CD4-positive, alpha-beta T cell treated with Interleukin-6 for 4 hours (primary cell): ENCODE results near the gene HIP1.
"Not testable (repeated sequence)": the region's sequence is repeated elsewhere in the genome, so short reads cannot be mapped to it uniquely, and the experiment has no call there.

Experiments used
- DNase-seq: peaks from one replicate; pipeline ENCODE4 v3.0.0-alpha.2; 2020; ENCODE audit warnings: mixed read lengths

Gene HIP1

GRCh38 chr7:75712517-75713361 lies 26.0 kb downstream of the HIP1 start:
- DNase-seq, result no peak

- DNase-seq, result no peak
These were observed 26.9 kb downstream of the HIP1 start for GRCh38 chr7:75711656-75712514.

GRCh38 chr7:75711076-75711475 lies 27.7 kb downstream of the HIP1 start:
- no peak for DNase-seq

GRCh38 chr7:75704928-75705327 lies 33.8 kb downstream of the HIP1 start:
- DNase-seq, result no peak

GRCh38 chr7:75702515-75702914 lies 36.2 kb downstream of the HIP1 start:
- no peak for DNase-seq

GRCh38 chr7:75699993-75700392 lies 38.7 kb downstream of the HIP1 start:
- DNase-seq, result no peak

- DNase-seq, result no peak
These were observed 40.4 kb downstream of the HIP1 start for GRCh38 chr7:75698358-75698757.

GRCh38 chr7:75696263-75697037 lies 42.3 kb downstream of the HIP1 start:
- no peak for DNase-seq

- no peak for DNase-seq
These were observed 43.9 kb downstream of the HIP1 start for GRCh38 chr7:75694638-75695399.

- not testable (repeated sequence) for DNase-seq
These were observed 45.1 kb downstream of the HIP1 start for GRCh38 chr7:75693668-75694067.

- no peak for DNase-seq
These were observed 46.8 kb downstream of the HIP1 start for GRCh38 chr7:75691793-75692543.

- no peak for DNase-seq
These were observed 48.6 kb downstream of the HIP1 start for GRCh38 chr7:75690121-75690523.

GRCh38 chr7:75689246-75690099 lies 49.3 kb downstream of the HIP1 start:
- no peak for DNase-seq

- no peak for DNase-seq
These were observed 50.3 kb downstream of the HIP1 start for GRCh38 chr7:75688200-75689136.

- no peak for DNase-seq
These were observed 51.3 kb downstream of the HIP1 start for GRCh38 chr7:75687246-75688088.

GRCh38 chr7:75686551-75686950 lies 52.2 kb downstream of the HIP1 start:
- no peak for DNase-seq

GRCh38 chr7:75682052-75682451 lies 56.7 kb downstream of the HIP1 start:
- not testable (repeated sequence) for DNase-seq

- no peak for DNase-seq
These were observed 59.7 kb downstream of the HIP1 start for GRCh38 chr7:75679060-75679459.
